ENCODE data around the gene DENND5A. TPM values are rescaled to one million over a fixed set of nuclear protein-coding genes. Genes with fewer than 3 reads are reported as not detected.
"Not testable (repeated sequence)": the region's sequence is repeated elsewhere in the genome, so short reads cannot be mapped to it uniquely, and the experiment has no call there.

DENND5A gene
- polyA plus RNA-seq, 1 donor = 28.5 TPM

DNA sequence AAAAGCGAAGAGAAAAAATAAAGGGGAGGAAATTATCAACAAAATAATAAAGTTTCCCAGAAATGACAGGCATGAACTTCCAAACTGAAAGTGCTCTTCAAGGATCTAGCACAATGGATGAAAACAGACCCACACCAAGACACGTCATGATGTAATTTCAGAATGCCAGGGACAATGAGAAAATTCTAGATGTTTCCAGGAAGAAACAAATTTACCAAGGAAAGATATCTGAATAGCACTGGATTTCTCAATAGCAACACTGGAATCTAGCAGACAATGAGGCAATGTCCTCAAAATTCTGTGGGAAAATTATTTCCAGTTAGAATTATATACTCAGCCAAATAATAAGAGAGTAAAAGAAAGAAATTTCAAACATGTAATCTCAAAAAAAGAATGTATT is 46.0 kb downstream of the DENND5A start:
- Histone ChIP-seq H3K36me3 (ENCODE audit: control insufficient read depth, insufficient read depth, low read length) (no peaks in the 10 kb centered on the region), H3K9me3 (ENCODE audit: control insufficient read depth, low read depth, low read length) (no peaks in the 10 kb centered on the region), H3K4me3 (ENCODE audit: low read length) (no peak overlapping the region), H3K27ac (ENCODE audit: low read length) (no peak overlapping the region), H3K27me3 (ENCODE audit: control insufficient read depth, insufficient read depth, low read length) (no peaks in the 10 kb centered on the region), H3K4me1 (ENCODE audit: control insufficient read depth, insufficient read depth, low read length) (no peaks in the 10 kb centered on the region)
- WGBS (ENCODE audit: insufficient coverage, low lambda C conversion rate) = 90% methylated on average over 2 of the region's 2 CpGs
- no peak for DNase-seq

DNA sequence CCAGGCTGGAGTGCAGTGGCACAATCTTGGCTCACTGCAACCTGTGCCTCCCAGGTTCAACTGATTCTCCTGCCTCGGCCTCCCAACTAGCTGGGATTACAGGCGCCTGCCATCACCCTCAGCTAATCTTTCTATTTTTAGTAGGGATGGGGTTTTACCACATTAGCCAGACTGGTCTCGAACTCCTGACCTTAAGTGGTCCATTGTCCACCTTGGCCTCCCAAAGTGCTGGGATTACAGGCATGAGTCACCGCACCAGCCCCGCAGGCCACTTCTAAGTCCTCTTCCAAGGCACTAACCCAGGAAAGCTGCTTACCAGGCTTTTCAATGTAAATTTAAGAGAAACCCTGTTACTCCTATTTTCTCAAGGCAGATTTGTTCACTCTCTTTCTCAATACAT is 50.4 kb downstream of the DENND5A start:
- Histone ChIP-seq H3K27ac (ENCODE audit: low read length) (no peak overlapping the region), H3K36me3 (ENCODE audit: control insufficient read depth, insufficient read depth, low read length) (no peaks in the 10 kb centered on the region), H3K4me1 (ENCODE audit: control insufficient read depth, insufficient read depth, low read length) (no peaks in the 10 kb centered on the region), H3K27me3 (ENCODE audit: control insufficient read depth, insufficient read depth, low read length) (no peaks in the 10 kb centered on the region), H3K9me3 (ENCODE audit: control insufficient read depth, low read depth, low read length) (no peaks in the 10 kb centered on the region), H3K4me3 (ENCODE audit: low read length) (no peak overlapping the region)
- no peak for DNase-seq
- no CpG with 5 or more reads among the region's 5 CpGs for WGBS (ENCODE audit: insufficient coverage, low lambda C conversion rate)

DNA sequence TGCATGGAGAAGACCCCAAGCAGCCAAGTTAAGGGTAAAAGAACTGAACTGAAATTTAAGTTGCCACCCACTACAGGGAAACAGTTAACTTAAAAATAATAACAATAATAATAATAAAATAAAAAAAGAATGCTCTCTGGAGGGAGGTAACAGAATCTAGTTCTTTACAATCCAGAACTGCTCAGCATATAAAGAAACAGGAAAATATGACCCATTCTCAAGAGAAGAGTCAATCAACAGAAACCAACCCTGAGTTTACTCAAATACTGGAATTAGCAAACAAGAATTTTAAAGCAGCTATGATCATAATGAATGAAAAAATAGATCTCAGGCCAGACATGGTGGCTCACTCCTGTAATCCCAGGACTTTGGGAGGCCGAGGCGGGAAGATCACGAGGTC is 53.8 kb downstream of the DENND5A start:
- Histone ChIP-seq H3K9me3 (ENCODE audit: control insufficient read depth, low read depth, low read length) (no peaks in the 10 kb centered on the region), H3K36me3 (ENCODE audit: control insufficient read depth, insufficient read depth, low read length) (no peaks in the 10 kb centered on the region), H3K27ac (ENCODE audit: low read length) (no peak overlapping the region), H3K27me3 (ENCODE audit: control insufficient read depth, insufficient read depth, low read length) (no peaks in the 10 kb centered on the region), H3K4me1 (ENCODE audit: control insufficient read depth, insufficient read depth, low read length) (no peaks in the 10 kb centered on the region), H3K4me3 (ENCODE audit: low read length) (no peak overlapping the region)
- DNase-seq = no peak
- WGBS (ENCODE audit: insufficient coverage, low lambda C conversion rate) = no CpG with 5 or more reads among the region's 3 CpGs

DNA sequence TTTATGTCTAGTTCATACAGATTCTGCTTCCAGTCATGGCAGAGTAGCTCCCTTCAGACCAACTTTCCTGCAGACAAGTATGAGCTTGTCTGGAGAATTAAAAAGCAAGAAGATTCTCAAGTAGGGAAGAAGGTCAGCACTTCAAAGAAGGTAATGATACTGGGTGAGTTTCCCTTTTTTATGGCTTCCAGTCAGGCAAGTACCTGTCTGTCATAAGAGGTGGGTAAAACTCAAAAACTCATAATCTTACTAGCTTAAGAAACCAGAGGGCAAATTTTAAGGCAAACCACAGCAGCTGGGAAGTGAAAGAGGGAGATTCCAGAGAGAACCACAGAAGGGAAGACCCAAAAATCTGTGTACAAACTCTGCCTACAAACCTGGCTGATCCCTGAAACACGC is 54.2 kb downstream of the DENND5A start:
- Histone ChIP-seq H3K9me3 (ENCODE audit: control insufficient read depth, low read depth, low read length) (no peaks in the 10 kb centered on the region), H3K36me3 (ENCODE audit: control insufficient read depth, insufficient read depth, low read length) (no peaks in the 10 kb centered on the region), H3K4me3 (ENCODE audit: low read length) (no peak overlapping the region), H3K27me3 (ENCODE audit: control insufficient read depth, insufficient read depth, low read length) (no peaks in the 10 kb centered on the region), H3K4me1 (ENCODE audit: control insufficient read depth, insufficient read depth, low read length) (no peaks in the 10 kb centered on the region), H3K27ac (ENCODE audit: low read length) (no peak overlapping the region)
- no CpG with 5 or more reads among the region's 1 CpG for WGBS (ENCODE audit: insufficient coverage, low lambda C conversion rate)
- DNase-seq = no peak

DNA sequence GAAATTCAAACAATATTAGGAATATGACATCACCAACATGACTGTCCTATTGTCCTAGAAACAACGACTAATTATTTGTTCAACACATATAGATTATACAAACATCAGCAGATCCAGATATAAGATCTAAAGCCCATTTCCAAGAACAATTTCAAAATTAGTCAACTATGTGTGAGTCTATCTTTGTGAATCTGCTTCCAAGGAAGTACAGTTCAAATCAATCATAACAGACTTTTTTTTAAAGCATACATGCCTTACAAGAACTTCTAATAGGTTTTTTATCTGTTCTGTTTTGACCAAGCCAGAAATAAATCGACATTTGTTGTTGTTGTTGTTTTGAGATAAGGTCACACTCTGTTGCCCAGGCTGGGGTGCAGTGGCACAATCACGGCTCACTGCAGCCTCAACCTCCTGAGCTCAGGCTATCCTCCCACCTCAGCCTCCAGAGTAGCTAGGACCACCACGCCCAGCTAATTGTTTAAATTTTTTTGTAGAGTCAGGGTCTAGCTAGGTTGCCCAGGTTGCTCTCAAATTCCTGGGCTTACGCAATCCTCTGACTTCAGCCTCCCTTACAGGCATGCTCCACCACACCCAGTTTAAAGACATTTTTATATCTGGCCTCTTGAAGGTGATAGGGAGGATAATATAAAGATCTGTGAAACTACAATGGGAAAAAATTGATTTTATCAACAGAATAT is 54.8 kb downstream of the DENND5A start:
- Histone ChIP-seq H3K27ac (ENCODE audit: low read length) (no peak overlapping the region), H3K27me3 (ENCODE audit: control insufficient read depth, insufficient read depth, low read length) (no peaks in the 10 kb centered on the region), H3K9me3 (ENCODE audit: control insufficient read depth, low read depth, low read length) (no peaks in the 10 kb centered on the region), H3K4me1 (ENCODE audit: control insufficient read depth, insufficient read depth, low read length) (no peaks in the 10 kb centered on the region), H3K36me3 (ENCODE audit: control insufficient read depth, insufficient read depth, low read length) (no peaks in the 10 kb centered on the region), H3K4me3 (ENCODE audit: low read length) (no peak overlapping the region)
- no peak for DNase-seq
- WGBS (ENCODE audit: insufficient coverage, low lambda C conversion rate) = 87% methylated on average over 3 of the region's 5 CpGs

DNA sequence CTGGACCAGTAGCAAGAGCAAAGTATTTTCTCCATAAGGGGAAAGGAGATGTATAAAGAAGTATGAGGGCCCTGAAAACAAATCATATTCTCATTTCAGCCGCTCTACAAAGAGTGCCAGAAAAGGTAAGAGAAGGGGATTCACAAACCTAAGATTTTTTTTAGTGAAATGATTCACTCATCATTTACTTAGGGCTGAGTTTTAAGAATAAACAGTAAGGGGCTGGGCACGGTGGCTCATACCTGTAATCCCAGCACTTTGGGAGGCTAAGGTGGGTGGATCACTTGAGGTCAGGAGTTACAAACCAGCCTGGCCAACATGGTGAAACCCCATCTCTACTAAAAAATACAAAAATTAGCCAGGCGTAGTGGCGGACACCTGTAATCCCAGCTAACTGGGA is 55.5 kb downstream of the DENND5A start:
- WGBS (ENCODE audit: insufficient coverage, low lambda C conversion rate) = 80% methylated on average over 1 of the region's 4 CpGs

DNA sequence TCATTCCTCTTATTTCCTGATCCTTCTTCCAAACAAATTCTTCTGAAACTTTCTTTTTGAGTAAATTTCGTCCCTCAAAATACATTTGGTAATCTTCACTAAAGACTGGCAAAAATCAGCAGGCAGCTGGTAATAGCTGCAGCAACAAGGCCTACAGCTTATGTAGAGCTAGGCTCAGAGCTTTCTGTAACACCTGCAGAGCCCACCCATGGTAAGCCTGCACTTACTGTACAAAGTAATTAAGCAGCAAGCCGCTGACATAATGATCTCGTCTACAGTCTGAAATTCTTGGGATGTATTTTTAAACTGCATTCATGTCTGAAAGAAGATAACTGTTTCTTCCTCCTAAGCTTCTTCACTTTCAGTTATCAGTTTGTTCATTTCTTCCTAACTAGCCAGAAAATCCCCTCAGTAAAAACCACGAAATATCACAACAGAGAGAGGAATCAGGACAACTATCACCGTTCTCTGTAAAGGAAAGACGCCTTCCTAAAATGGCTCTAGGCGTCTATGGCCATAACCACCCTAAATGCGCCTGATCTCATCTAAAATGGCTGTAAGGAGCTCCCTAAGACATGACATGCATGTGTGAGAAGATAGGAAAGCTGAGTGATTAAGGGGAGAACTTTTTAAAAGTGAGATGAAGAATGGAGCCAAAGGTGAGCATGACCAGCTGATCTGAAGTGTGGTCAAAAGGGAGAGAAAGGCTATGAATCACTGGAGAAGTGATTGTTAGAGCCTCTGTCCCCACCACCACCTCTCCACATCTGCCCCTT is 56.2 kb downstream of the DENND5A start:
- Histone ChIP-seq H3K27ac (ENCODE audit: low read length) (no peak overlapping the region), H3K9me3 (ENCODE audit: control insufficient read depth, low read depth, low read length) (no peaks in the 10 kb centered on the region), H3K27me3 (ENCODE audit: control insufficient read depth, insufficient read depth, low read length) (no peaks in the 10 kb centered on the region), H3K4me3 (ENCODE audit: low read length) (no peak overlapping the region), H3K36me3 (ENCODE audit: control insufficient read depth, insufficient read depth, low read length) (peaks cover 1% of the 10 kb centered on the region), H3K4me1 (ENCODE audit: control insufficient read depth, insufficient read depth, low read length) (no peaks in the 10 kb centered on the region)
- no peak for DNase-seq
- 90% methylated on average over 2 of the region's 8 CpGs for WGBS (ENCODE audit: insufficient coverage, low lambda C conversion rate)

More for the DNA sequence above, 55.5 kb downstream of the DENND5A start:
- H3K27me3 ChIP-seq (ENCODE audit: control insufficient read depth, insufficient read depth, low read length); H3K4me1 ChIP-seq (ENCODE audit: control insufficient read depth, insufficient read depth, low read length); H3K4me3 ChIP-seq (ENCODE audit: low read length); H3K36me3 ChIP-seq (ENCODE audit: control insufficient read depth, insufficient read depth, low read length); DNase-seq; H3K27ac ChIP-seq (ENCODE audit: low read length); H3K9me3 ChIP-seq (ENCODE audit: control insufficient read depth, low read depth, low read length): not testable (repeated sequence)

DNA sequence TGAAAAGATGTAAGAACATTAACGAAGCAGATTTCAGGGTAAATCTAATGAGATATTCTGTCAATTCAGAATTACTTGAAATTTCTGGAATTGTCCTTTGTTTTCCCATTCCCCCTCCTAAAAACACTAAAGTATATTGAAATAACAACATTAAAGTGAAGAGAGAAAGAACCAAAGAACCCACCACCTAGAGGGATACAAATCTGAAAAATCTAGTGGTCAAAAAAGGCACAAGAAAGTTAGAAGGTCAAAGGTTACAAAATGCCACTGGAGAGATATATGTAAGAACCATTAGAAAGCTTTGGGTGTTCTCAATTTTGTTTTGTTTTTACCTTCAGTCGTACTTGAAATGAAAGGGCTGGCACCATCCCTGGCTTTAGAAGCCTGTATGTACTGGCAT is 57.9 kb downstream of the DENND5A start:
- Histone ChIP-seq H3K4me1 (ENCODE audit: control insufficient read depth, insufficient read depth, low read length) (no peaks in the 10 kb centered on the region), H3K36me3 (ENCODE audit: control insufficient read depth, insufficient read depth, low read length) (peaks cover 12% of the 10 kb centered on the region), H3K27ac (ENCODE audit: low read length) (no peak overlapping the region), H3K9me3 (ENCODE audit: control insufficient read depth, low read depth, low read length) (no peaks in the 10 kb centered on the region), H3K27me3 (ENCODE audit: control insufficient read depth, insufficient read depth, low read length) (no peaks in the 10 kb centered on the region), H3K4me3 (ENCODE audit: low read length) (no peak overlapping the region)
- 100% methylated on average over 1 of the region's 2 CpGs for WGBS (ENCODE audit: insufficient coverage, low lambda C conversion rate)
- DNase-seq = no peak

DNA sequence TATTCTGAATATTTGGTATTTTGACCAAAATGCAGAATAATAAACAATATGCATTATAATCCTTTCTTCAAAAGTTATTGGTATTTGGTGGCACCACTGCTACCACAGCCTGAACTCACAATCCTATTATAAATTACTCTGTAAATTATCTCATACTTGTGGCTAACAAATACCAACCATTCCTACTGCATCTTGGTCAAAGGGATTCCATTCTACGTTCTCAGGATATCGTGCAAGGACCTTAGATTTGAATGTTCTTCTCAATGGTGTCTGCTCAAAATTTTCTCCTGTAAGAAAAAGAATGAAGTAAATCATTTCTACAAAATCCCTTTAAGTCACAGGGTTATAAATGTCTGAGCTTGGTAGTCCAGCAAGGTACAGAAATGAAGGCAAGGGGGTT is 58.7 kb downstream of the DENND5A start:
- Histone ChIP-seq H3K27me3 (ENCODE audit: control insufficient read depth, insufficient read depth, low read length) (no peaks in the 10 kb centered on the region), H3K4me1 (ENCODE audit: control insufficient read depth, insufficient read depth, low read length) (no peaks in the 10 kb centered on the region)
- WGBS (ENCODE audit: insufficient coverage, low lambda C conversion rate) = no CpG with 5 or more reads among the region's 2 CpGs

DNA sequence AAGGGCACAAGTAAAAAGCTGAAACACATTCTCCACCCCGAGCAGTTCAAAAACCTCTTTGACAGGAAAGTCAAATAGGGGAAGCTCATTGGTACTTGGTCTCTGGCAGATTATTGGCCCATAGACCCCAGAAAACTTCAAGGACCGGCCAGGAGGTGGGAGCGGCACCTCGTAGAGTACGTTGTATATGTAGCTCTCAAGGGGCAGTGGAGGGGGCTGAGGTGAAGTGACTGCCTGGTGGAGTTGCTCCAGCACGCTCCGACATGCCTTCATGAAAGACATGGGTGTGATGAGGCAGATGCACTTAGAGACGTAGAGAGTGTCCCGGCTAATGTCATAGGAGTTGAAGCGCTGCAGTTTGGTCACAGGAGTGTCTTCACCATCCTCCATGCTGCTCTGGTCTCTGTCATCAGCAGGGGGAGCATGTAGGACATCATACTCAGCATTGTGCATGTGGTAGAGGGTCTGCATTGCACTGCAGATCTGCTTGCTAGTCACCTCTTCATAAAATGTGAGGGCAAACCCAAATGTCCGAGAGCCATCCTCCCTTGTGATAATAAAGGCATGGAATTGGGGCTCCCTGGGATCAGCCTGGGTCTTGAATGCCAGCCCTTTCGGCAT is 61.3 kb downstream of the DENND5A start:
- no peaks in the 10 kb centered on the region for H3K9me3 ChIP-seq (ENCODE audit: control insufficient read depth, low read depth, low read length)
- no peak overlapping the region for H3K4me3 ChIP-seq (ENCODE audit: low read length)
- WGBS (ENCODE audit: insufficient coverage, low lambda C conversion rate) = 60% methylated on average over 1 of the region's 12 CpGs
- no peak overlapping the region for H3K27ac ChIP-seq (ENCODE audit: low read length)
- no peaks in the 10 kb centered on the region for H3K4me1 ChIP-seq (ENCODE audit: control insufficient read depth, insufficient read depth, low read length)
- H3K36me3 ChIP-seq (ENCODE audit: control insufficient read depth, insufficient read depth, low read length) = peaks cover 12% of the 10 kb centered on the region
- DNase-seq = no peak
- H3K27me3 ChIP-seq (ENCODE audit: control insufficient read depth, insufficient read depth, low read length) = no peaks in the 10 kb centered on the region

More for the DNA sequence above, 58.7 kb downstream of the DENND5A start:
- Histone ChIP-seq H3K4me3 (ENCODE audit: low read length) (no peak overlapping the region), H3K36me3 (ENCODE audit: control insufficient read depth, insufficient read depth, low read length) (peaks cover 12% of the 10 kb centered on the region), H3K9me3 (ENCODE audit: control insufficient read depth, low read depth, low read length) (no peaks in the 10 kb centered on the region), H3K27ac (ENCODE audit: low read length) (no peak overlapping the region)
- no peak for DNase-seq
